ENCODE measurements around the gene RNLS.
"Not testable (repeated sequence)": the region's sequence is repeated elsewhere in the genome, so short reads cannot be mapped to it uniquely, and the experiment has no call there.

The RNLS gene

DNA sequence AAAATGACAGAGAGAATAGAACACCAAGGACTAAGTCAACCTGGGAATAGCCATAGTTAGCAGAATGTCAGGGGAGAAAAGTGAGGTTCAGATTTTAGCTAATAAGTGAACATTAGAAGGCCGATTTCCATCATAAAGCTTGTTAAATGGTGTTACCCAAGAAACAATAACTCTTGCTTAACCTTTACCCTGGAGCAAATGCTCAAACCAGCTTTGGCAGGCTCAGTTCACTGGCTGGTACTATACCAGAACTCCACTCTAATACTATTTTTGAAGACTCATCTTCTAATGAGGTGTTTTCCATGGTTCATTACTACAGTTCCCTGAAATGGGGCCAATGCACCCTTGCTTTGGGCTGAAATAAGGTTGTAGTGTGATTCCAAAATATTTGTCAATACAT lies 61.3 kb downstream of the RNLS start:
- DNase-seq, result no peak

DNA sequence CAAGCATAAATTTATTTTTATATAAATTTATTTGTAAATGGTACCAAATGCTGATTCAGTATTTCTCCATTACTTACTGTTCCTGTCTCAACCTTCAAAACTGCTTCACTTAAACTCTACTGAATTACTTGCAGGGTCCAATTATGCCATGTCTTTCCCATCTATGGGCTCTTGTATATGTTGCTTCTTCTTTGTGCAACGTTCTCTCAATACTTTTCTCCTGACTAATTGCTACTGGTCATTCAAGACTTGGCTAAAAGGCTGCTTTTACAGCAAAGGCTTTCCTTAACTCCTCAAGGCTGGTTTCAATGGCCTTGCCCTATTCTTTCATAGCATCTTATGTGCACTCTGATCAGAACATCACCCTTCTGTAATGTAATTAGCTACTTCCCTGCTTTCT lies 67.9 kb downstream of the RNLS start:
- no peak for DNase-seq

DNA sequence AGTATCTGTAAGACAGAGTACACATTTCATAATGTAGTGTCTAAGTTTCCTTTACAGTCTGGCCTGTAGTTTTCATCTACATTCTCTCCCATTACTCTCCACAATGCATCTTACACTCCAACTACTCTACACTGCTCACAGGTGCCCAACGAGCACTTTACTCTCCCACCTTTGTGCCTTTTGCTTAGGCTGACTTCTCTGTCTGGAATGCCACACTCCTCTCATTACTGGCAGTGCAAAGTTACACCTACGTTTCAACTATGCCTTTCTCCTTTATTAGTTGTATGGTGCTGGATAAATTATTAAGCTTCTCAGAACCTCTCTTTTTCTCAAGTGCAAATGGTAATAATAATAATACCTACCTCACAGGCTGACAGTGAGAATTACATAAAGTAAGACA lies 70.5 kb downstream of the RNLS start:
- DNase-seq, result no peak

DNA sequence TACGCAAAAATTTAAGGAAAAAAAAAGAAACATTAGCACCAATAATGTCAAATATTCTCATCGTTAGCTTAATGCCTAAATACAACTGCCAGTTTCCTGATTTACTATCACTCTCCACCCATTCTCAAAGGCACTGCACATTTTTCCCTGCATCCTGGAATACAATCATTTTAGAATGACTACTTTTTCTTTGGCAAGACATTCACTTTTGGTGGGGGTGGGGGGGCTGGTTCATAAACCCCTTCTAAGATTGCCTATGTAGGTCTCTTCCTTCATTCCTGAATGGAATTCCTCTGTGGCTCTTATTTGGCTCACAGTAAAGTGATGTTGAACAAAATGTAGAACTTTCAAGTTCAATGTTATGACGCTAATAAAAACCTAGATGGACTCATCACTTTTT lies 74.3 kb downstream of the RNLS start:
- no peak for DNase-seq

DNA sequence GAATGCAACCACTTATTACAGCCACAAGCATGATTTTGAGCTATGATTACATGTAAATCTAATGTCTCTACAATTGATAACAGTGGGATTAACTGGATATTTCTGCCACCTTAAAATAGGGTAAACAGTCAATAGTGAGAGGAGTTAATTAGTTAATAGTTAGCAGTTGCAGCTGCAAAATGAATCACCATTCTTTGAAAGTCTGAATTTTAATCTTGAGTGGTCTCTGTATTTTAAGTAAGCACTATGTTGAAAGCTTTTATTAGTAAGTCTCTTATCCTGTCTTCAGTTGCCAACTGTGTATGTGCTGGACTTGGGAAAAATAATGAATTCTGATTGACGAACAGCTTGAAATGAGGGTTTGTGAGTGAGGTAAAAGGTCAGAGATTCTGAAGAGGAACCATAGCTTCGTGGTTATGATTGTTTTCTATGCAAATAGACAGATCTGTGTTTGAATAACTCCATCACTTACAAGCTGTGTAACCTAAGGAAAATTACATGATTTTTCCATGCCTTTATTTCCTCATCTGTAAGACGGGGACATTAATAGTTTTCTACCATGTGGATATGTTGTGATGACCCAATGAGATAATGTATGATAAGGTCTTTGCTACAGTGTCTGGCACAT lies 75.2 kb downstream of the RNLS start:
- DNase-seq, result no peak

DNA sequence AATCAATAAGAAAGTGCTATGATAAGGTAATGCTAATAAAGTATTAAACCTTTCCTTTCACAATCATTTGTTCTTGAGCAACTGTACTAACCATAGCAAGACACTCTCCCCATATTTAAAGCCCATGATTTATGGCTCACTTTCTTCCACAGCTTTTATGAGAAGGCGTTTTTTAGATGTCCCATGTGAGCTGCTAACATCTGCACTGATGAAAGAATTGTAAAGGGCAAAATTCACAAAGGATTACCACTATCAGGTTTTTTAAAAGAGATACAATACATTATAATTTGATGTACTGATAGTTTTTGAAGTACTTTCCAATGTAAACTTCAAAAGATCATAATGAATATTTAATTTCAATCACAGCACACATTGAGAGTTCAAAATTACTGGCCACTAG lies 75.7 kb downstream of the RNLS start:
- DNase-seq, result no peak

DNA sequence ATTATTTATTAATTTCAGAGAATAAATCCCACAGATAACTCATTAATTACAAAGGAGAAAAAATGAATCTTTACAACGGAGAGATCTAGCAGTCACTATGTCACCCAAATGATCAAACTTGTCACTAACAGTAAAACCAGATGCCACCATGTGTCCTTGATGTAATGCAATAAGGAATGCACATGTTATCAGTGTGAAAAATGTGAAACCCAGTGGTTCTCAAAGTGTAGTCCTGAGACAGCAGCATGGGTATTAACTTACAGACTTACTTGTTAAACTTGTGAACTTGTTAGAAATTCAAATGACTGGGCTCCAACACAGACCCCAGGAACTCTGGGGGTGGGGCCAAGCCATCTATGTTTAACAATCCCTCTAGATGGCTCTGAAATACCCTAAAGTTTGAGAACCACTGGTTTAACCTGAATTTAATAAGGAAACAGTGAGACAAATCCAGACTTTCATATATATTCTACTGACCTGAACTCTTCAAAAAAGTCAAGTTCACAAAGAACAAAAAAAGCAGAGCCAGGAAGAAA lies 77.4 kb downstream of the RNLS start:
- DNase-seq, result no peak

DNA sequence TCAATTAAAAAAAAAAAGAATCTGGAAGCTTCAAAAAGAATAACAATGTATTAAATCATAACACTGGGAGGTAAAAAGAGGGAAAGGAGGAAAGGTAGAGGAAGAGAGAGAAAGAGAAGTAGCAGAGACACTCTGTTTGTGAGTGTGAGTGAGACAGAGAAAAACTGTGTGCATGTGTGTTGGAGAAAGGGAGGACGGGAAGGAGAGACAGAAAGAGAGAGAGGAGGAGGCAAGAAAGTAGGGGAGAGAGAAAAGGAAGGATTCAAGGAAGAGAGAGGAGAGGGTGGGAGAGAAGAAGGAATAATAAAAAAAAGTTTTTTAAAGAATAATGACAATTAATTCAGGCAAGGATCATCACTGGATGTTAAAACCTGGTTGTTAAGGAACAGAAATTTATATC lies 77.9 kb downstream of the RNLS start:
- no peak for DNase-seq

DNA sequence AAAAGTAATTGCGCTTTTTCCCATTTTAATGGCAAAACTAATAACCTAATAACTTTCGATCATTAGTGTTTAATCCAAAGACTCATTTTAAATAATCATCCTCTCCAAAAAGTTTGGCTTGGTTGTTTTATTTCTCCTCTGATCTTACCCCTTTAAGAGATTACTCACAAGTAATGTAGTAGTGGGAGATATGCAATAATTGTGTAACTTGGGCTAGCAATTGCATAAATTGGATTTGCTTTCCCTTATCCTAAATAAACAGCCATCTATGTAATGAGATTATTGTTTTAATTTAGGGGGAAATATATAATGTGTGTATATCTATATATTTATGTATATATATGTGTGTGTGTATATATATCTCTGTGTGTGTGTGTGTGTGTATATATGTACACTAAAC lies 82.5 kb downstream of the RNLS start:
- DNase-seq, result no peak

DNA sequence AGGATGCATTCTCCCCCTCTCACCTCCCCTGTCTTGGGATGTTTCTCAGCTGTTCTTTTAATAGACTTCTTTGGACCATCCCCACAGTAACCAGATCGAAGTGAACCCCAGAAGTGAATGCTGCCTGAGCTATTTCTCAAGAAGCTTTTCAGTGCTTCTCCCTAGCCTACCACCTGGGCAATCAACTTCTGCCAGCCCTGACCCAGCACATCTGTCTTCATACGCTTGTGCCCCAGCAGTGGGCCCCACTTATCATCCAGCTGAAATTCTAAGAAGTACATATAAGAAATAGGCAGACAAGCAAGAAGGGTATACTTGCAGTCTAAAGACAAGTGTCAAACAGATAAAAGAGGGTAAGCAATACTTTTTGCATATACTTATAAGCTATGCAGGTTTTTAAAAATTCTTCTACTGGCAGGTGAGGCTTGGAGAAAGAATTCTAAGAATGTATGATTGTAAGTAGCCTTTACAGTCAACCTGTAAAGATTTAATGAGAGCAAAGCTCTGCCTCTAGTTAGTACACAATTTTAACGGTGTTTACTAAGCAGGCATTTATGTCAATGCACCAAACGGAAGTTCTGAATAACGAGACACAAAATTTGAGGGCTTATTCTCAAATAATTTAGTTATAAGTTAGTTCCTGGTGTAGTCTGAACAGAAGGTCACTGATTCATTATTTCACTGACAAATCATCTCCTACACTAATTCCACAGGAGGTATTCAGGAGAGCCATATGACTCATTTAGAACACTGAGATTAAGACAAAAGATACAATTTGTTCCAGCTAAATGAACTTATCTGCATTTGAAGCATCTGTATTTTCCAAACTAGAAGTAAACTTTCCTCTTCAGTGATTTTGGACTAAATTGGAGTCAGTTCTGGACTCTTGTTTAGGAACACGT lies 83.3 kb downstream of the RNLS start:
- no peak for DNase-seq

DNA sequence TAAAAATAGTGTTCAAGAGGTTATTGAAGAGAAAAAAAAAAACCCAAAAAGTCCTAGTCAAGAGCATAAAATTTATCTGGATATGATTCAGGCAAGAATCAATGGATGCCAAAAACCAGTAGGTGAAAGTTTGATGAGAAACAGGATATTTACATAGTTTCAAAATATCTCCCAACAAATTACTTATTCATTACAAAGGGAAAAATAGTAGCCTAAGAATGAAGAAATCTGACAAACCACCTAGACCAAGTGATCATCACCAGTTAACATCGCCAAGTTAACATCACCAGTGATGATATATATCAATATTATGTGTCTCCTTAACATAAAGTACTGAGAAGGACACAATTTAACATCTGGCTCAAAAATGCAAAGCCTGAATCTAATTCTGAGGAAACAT lies 85.2 kb downstream of the RNLS start:
- DNase-seq, result no peak

DNA sequence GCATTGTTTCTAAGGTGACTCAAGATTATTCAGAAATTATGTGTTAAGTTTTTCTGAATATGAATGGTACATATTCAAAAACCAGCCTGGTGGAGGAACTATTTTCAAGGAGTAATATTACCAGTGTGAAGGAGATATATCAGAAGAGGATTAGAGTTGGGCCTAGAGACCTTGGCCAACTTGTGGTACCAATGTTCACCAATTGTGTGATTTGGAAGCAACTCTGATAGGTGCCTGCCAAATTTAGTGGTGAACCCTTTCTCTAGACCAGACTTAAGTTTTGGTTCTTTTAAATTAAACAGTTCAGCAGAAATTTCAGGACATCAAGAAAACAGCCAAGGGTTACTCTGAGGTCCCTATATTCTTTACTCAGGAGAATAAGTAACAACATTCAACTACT lies 88.6 kb downstream of the RNLS start:
- no peak for DNase-seq

DNA sequence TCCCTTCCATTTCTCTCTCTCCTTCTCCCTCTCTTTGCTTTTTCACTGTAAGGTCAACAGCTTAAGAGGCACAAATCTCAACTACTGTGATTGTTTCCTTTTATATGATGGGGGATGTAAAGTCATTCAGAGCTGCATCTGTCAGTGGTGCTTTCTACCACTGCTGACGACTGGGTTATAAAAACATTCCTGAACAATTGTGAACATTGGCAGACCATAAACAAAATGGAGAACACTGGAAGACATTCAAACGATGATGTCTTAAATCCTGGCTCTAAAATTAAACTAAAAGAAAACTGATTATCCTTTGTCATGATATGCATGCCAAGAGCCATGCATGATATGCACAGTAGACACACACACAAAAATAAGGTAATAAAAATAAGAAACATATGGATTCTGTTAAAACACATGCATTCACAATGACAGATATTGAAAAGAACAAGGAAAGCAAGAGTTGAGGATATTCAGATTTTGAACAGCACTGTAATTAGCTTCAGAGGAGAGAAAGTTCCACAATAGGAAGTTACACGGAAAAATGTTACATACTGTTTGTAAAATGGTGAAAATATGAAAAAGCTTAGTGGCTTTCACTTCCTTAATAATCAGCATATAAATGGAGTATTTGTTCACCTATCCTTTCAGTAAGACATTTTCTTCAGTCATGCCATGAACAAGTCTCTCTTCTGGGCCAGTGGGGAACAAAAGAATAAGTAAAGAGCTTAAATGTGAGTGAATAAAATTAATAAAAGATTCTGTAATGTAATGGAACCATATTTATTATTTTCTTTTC lies 89.2 kb downstream of the RNLS start:
- DNase-seq, result no peak

DNA sequence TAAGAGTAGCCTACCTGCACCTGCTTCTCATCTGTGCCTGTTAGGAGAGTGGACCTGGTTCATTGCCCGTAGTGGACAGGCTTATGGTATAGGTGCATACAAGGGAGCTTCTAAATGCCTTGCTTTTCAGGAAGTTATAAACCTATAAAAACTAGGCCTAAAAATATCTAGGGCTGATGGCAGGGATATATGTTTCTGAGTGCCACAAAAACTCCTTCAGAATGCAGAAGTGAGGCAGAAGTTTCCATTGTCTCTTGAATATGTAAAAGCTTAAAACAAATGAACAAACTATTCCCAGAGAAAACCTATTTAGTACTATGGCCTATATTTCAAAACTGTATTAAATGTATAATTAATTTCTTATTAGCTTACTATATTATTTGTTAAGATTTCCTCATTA lies 91.8 kb downstream of the RNLS start:
- no peak for DNase-seq

DNA sequence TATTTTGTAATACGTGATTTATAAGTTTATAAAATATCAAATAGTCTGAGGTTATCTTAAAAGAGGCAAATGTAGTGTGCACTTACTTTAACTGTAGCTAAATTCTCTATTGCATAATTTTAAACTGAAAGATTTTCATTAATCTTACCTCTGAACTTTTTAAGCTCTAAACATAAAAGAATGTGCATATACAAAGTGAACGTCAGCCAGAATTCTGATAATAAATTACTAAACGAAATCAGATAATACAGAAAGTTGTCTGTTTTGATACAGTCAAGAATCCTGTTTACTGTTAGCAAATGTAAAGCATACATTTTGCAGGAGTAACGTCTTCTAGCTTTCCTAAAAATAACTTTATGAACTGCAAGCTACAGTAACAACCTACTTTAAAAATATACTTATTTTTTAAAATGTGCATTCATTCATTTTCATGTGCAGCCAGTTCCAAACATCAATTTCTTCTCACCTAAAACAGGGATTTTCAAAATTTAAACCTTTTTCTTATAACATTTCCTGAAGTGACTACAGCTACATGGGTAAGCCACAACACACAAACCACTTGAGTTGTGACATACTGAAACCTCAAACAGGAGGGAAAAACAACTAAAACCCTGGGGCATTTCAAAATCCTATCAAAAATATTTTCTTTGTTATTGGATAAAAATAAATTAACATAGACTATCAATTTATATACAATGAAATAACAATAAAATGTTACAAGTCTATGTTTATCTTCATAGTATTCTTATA lies 92.7 kb downstream of the RNLS start:
- DNase-seq, result no peak

DNA sequence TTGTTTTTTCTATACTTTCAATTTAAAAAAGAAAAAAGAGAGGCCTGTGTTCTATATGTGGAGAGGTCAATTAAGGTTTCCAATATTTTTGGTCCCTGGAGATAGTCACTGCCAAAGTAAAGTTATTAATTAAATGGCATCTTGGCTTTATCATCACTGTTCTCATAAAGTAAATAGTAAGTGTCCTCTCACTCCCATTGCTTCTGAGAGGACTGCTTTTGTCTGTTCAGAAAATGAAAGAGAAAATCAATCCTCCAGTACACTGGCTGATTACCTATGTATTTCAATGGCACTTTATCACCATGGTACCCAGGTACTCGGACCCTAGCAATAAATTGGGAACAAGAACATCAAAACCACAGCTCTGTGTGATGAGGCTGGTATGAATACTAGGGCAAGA lies 94.0 kb downstream of the RNLS start:
- no peak for DNase-seq

DNA sequence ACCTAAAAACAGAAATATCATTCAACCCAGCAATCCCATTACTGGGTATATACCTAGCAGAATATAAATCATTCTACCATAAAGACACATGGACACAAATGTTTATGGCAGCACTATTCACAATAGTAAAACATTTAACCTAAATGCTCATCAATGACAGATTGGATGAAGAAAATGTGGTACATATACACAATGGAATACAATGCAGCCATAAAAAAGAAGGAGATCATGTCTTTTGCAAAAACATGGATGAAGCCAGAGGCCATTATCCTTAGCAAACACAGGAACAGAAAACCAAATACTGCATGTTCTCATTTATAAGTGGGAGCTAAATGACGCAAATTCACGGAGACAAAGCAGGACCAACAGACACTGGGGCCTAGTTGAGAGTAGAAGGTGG lies 96.3 kb downstream of the RNLS start:
- DNase-seq, result not testable (repeated sequence)

DNA sequence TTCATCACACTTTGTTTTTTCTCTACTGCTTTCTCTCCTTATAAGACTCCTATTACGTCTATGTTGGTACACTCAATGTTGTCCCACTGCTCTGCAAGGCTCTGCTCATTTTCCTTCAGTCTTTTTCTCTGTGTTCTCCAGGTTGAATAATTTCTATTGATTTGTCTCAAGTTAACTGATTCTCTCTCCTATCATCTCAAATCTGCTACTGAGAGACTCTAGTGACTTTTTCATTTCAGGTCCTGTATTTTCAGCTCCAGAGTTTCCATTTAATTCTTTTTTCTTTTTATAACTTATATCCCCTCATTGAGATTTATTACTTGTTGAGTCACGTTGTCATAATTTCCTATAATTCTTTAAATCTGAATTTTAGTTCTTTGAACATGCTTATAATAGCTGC lies 100.9 kb downstream of the RNLS start:
- DNase-seq, result no peak

DNA sequence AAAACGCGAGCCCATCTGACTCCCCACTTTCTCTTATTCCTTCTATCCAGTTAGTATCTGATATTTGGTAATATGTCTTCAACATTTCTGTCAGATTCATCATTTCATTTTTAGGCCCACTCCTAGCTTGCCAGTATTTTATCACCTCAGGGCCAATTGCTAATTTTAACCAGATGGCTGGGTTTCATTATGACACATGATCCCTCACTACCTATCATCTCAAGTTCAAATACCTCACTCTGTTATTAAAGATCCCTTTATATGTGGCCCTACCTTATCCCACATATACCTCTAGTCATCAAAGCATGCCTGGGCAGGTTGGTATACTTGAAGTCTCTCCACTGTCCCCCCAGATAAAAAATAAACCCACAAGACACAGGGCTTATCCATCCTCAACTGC lies 104.9 kb downstream of the RNLS start:
- DNase-seq, result no peak

DNA sequence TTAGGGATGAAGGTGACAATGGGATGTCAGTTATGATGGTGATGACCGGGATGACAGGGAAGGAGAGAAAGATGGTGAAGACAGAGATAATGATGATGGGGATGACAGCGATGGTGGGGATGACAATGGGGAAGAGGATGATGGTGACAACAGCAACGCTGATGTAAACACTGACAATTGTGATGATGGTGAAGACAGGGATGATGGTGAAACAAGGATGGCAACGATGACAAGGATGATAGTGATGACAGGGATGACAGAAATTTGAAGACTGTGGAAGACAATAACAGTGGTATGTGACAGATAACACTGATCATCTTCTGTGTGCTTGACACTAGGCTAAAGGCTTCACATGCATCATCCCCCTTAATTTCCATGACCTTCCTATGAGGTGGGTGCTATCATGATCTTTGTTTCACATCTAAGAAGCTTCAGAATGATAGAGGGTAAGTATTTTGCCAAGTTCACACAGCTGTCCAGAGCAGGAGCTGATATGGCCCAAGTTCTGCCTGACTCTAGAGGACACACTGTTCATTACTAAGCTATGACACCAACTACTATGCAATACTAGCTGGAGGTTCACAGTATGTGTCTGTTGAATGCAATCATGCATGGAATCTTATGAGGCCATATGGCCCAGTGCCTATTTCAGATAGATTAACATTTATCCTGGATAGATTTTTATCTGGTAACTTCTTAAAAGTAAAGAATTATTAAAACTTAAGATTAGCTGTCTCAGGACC lies 105.6 kb downstream of the RNLS start:
- no peak for DNase-seq

DNA sequence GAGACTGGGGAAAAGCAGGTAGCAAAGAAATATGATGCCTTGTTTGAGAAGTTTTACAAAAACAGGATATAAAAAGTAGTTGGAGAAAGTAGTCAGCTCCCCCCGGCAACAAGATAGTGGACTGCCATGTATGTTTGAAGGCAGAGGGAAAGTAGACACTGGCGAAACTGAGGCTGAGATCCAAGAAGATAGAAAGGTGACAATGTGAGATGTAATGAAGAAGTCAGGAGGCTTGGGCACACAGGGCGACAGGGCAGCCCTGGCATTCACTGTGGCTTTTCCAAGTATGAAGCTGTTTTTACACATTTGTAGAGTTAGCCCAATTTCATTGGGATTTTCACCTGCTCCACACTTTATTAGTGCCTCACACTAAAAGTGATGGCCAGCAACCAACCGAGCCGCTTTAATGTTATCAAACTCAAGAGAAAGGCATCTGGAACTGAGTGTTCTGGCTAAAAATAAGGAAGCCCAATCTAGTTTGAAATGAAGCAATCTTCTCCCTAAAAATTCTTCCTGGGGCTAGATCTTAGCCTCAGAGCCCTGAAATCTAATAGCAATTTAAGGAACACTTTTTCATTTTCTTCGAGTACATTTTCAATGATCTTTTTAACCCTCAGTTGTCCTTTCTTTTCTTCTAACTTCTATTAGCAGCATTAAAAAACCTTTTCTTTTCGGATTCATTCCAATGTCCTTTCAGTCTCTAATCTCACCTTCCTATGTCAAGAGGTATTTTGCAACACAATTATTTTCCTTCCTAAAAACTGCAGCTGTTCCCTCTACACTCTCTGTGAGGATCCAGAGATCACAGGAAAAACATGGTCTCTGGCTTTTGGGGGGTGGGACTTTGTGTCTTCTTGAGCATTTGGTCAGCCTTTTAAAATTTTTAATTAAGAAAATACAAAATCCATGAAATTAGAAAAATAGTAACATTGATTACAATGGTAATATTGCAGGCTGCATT lies 108.0 kb downstream of the RNLS start:
- DNase-seq, result no peak
